Epithelial cell of umbilical artery (primary cell): ENCODE results near the gene VIT. TPM values are rescaled to one million over a fixed set of nuclear protein-coding genes. Genes with fewer than 3 reads are reported as not detected.

ENCODE experiments used
- total RNA-seq: library from RNA; depleted of rRNA; stranded (reverse); fragments of >200 nt; gene quantifications from 2 replicates; pipeline ENCODE4 v1.2.3, GENCODE V29; 2014

Gene VIT
- total RNA-seq, result 0.76 and 1.3 TPM in 2 replicates

DNA sequence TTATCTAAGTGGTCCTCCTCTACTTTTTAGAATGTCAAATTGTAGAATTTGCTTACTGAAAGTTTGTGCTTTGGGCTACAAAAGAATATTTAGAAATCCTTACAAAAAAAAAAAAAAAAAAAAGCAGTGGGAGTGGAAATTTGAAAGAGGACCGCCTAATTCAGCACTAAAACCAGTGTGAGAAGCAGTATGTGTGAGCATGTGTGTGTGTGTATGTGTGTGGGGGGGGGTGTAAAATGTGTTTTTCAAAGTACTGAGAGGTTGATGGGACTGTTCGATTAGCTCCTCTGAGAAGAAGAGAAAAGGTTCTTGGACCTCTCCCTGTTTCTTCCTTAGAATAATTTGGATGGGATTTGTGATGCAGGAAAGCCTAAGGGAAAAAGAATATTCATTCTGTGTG lies at the start of gene VIT:
Gene VIT (plus strand): TSS at position 175 of the 400 bp plus-strand sequence. CDS start 19,664 bp downstream, outside the sequence.

Other genes starting within 250 kb of the VIT start
- gene FEZ2, start 98.5 kb upstream of the VIT start, total RNA-seq, result 109 and 142 TPM in 2 replicates